Heart right ventricle (tissue), 16 donors: ENCODE results near the gene MRPS16. TPM values are rescaled to one million over a fixed set of nuclear protein-coding genes. Genes with fewer than 3 reads are reported as not detected.

Source experiments
- ATAC-seq, 8 donors: fragments of 200-7000 bp; cut with Tn5 transposase; one replicate each; pipeline ENCODE4 v1.9.1; 2020; ENCODE audit warnings: mild to moderate bottlenecking in 8 of 8, moderate library complexity in 8 of 8, moderate number of reproducible peaks in 1 of 8
- DNase-seq, 2 donors: peaks; one replicate each; pipeline ENCODE4 v3.0.0-alpha.2; 2020
- H3K27ac ChIP-seq, 10 donors: fragments of 200-600 bp; sonication (generic) in 2 of 10; one replicate each; pipeline versions ENCODE4 v1.5.0 to v1.8.0; 2020 to 2022; ENCODE audit warnings: mild to moderate bottlenecking in 3 of 10
- H3K27me3 ChIP-seq, 7 donors: fragments of 200-600 bp; one replicate each; pipeline ENCODE4 v1.8.0; 2021 to 2022; ENCODE audit warnings: mild to moderate bottlenecking in 2 of 7
- H3K36me3 ChIP-seq, 9 donors: fragments of 200-600 bp; sonication (generic) in 1 of 9; one replicate each; pipeline versions ENCODE4 v1.5.0 to v1.8.0; 2020 to 2022; ENCODE audit warnings: mild to moderate bottlenecking in 2 of 9
- H3K4me1 ChIP-seq, 9 donors: fragments of 200-600 bp; sonication (generic) in 1 of 9; one replicate each; pipeline versions ENCODE4 v1.5.0 to v1.8.0; 2020 to 2022; ENCODE audit warnings: mild to moderate bottlenecking in 4 of 9
- H3K4me3 ChIP-seq, 10 donors: fragments of 200-600 bp; sonication (generic) in 2 of 10; one replicate each; pipeline versions ENCODE4 v1.5.0 to v1.8.0; 2020 to 2022; ENCODE audit warnings: mild to moderate bottlenecking in 7 of 10, moderate library complexity in 2 of 10
- H3K9me3 ChIP-seq, 11 donors: fragments of 200-600 bp in 10 of 11; sonication (generic) in 2 of 11; one replicate each; pipeline versions ENCODE4 v1.5.0 to v1.8.0; 2013 to 2022; ENCODE audit warnings: mild to moderate bottlenecking in 2 of 11, control low read depth in 1 of 11, moderate library complexity in 1 of 11
- WGBS, 2 donors: extraction: QIAGEN DNeasy Blood & Tissue Kit; methylation state at CpG; one replicate each; pipeline ENCODE4 v1.1.7; 2013; ENCODE audit warnings: inconsistent platforms in 1 of 2; 5-methylcytosine and 5-hydroxymethylcytosine counted together
- intact Hi-C, 10 donors: fragments of 100-400 bp; cut with DNase I; formaldehyde crosslinking; loops; one replicate each; pipeline versions ENCODE4 v1.11.1 to v1.14.2; 2022
- polyA plus RNA-seq, 2 donors: library from polyadenylated mRNA; stranded (reverse); fragments of 200-250 nt; gene quantifications; one replicate each; pipeline ENCODE4 v1.2.3, GENCODE V29; 2013
- total RNA-seq, 10 donors: library from RNA; stranded (reverse); fragmentation: NEBNext Ultra II Directional in 3 of 10; extraction: Animal tissue kit (Norgen Biotek cat#: 25700) in 3 of 10; gene quantifications; one replicate each; pipeline versions ENCODE4 v1.2.1 to v1.2.4, GENCODE V29; 2021 to 2023
- TF ChIP-seq, protein P1 (sequence below), 9 donors: fragments of 200-600 bp; sonication (generic) in 2 of 9; IDR thresholded peaks; one replicate each; pipeline versions ENCODE4 v1.5.0 to v1.8.0; 2021 to 2022; ENCODE audit warnings: antibody characterized with exemption in 9 of 9, mild to moderate bottlenecking in 5 of 9, moderate library complexity in 1 of 9
- donor health status: Arrhythmogenic right ventricular cardiomyopathy.
- donor health status: ischemic (EF 13 %, LVEDD 7.1; RV severe dilation, severe dysfunction).
- donor health status: healthy with polysubstance abuse.
- donor health status: DM: no; HTN: yes; CAD: no.
- donor health status: DM: no; HTN: no; CAD: no.
- donor health status: ischemic (EF 25% LVEDD 6.9; RV normal size, moderate dysfunction).
- donor health status: ischemic (EF 25% LVEDD 5.7; RV mildly dilated, moderate dysfunction).
- donor health status: healthy.
- donor health status: DM: yes; HTN: yes; CAD: no.
- donor health status: Ischemic cardiomyopathy.
- donor health status: ischemic (EF 35%, LVEDD 5.7; RV mildly dilated, moderate dysfunction).
- donor health status: nonischemic (EF 11% LVEDD 7.7; RV severe dilation, severe dysfunction).
- donor health status: DM: yes; HTN: yes; CAD: no.
- donor health status: PGD.
- donor health status: ischemic (EF 29% LVEDD 5.4; RV normal size, mild dysfunction).
- donor health status: nonischemic (EF 23%, LVEDD 6.1; RV moderate dilation, normal function).

Gene MRPS16
- total and polyA plus RNA-seq, 12 donors: 65.4 to 115 (median 104) TPM

DNA sequence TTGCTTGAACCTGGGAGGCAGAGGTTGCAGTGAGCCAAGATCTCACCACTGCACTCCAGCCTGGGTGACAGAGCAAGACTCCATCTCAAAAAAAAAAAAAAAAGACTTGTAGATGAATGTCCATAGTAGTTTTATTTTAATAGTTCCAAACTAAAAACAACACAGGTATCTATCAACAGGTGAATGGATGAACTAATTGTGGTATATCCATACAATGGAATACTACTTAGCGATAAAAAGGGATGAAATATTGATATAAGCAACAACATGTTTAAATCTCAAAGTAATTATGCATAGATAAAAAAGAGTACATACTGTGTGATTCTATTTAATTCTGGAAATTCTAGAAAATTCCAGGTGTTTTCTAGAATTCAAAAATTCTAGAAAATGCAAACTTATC is 37.5 kb upstream of the MRPS16 start:
- intact Hi-C loops: no loop called here

DNA sequence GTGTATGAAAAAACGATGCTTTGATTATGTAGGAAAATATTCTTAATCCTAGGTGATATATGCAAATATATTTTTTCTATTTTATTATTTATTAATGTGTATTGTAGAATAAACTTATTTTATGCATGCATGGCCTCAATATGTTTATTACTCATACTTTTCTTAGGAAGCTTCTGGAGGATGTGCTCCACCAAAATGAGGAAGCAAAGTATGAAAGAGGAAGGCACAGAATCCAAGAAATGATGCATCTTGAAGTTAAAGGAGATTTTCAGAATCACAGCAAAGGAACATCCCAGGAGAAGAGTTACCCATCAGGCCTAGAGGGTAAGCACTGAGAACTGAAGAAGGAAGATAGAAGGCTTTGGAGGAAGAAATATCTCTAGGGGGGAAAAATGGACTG is 35.0 kb upstream of the MRPS16 start:
- TF ChIP-seq, protein P1, sequence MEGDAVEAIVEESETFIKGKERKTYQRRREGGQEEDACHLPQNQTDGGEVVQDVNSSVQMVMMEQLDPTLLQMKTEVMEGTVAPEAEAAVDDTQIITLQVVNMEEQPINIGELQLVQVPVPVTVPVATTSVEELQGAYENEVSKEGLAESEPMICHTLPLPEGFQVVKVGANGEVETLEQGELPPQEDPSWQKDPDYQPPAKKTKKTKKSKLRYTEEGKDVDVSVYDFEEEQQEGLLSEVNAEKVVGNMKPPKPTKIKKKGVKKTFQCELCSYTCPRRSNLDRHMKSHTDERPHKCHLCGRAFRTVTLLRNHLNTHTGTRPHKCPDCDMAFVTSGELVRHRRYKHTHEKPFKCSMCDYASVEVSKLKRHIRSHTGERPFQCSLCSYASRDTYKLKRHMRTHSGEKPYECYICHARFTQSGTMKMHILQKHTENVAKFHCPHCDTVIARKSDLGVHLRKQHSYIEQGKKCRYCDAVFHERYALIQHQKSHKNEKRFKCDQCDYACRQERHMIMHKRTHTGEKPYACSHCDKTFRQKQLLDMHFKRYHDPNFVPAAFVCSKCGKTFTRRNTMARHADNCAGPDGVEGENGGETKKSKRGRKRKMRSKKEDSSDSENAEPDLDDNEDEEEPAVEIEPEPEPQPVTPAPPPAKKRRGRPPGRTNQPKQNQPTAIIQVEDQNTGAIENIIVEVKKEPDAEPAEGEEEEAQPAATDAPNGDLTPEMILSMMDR (IDR thresholded peaks at IDR 0.05): no peak
- H3K36me3 ChIP-seq: peaks cover 0 to 18% (median 0%) of the 10 kb centered on the region in 9 donors
- no peak overlapping the region for H3K27ac ChIP-seq
- DNase-seq (no peak), ATAC-seq (no peak)
- no peak overlapping the region for H3K4me3 ChIP-seq
- H3K9me3 ChIP-seq: peaks cover 0 to 13% (median 0%) of the 10 kb centered on the region in 11 donors
- WGBS, 2 donors: 94% methylated on average over 1 of the region's 1 CpG
- no peaks in the 10 kb centered on the region for H3K4me1 ChIP-seq
- no peaks in the 10 kb centered on the region for H3K27me3 ChIP-seq
- intact Hi-C loops: no loop called here

More for the DNA sequence above, 37.5 kb upstream of the MRPS16 start:
- WGBS, 2 donors: 100% methylated on average over 1 of the region's 1 CpG
- DNase-seq (no peak), ATAC-seq (no peak)
- no peak overlapping the region for H3K27ac ChIP-seq
- H3K36me3 ChIP-seq: peaks cover 0 to 18% (median 0%) of the 10 kb centered on the region in 9 donors
- peaks cover 0 to 13% (median 0%) of the 10 kb centered on the region in 11 donors for H3K9me3 ChIP-seq
- H3K4me1 ChIP-seq: no peaks in the 10 kb centered on the region
- no peaks in the 10 kb centered on the region for H3K27me3 ChIP-seq
- TF ChIP-seq, protein P1 (IDR thresholded peaks at IDR 0.05): no peak
- H3K4me3 ChIP-seq: no peak overlapping the region

DNA sequence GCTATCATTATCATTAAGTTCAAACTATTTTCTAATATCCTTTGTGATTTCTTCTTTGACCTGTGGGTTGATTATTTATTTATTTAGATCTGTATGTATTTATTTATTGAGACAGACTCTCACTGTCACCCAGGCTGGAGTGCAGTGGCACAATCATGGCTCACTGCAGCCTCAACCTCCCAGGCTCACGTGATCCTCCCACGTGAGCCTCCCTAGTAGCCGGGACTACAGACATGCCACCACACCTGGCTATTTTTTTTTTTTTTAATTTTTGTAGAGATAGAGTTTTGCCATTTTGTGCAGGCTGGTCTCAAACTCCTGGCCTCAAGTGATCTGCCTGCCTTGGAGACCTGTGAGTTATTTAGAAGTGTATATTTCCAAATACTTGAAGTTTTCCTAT is 28.7 kb upstream of the MRPS16 start:
- ATAC-seq: no peak
- intact Hi-C loops: no loop called here
- Histone ChIP-seq H3K4me1 (no peaks in the 10 kb centered on the region), H3K4me3 (no peak overlapping the region), H3K36me3 (no peaks in the 10 kb centered on the region), H3K9me3 (peaks cover 0 to 6% (median 0%) of the 10 kb centered on the region in 11 donors), H3K27ac (no peak overlapping the region), H3K27me3 (no peaks in the 10 kb centered on the region)
- no peak for DNase-seq
- TF ChIP-seq, protein P1 (IDR thresholded peaks at IDR 0.05): no peak
- 83 to 93% methylated on average over 3 of the region's 3 CpGs for WGBS, 2 donors

DNA sequence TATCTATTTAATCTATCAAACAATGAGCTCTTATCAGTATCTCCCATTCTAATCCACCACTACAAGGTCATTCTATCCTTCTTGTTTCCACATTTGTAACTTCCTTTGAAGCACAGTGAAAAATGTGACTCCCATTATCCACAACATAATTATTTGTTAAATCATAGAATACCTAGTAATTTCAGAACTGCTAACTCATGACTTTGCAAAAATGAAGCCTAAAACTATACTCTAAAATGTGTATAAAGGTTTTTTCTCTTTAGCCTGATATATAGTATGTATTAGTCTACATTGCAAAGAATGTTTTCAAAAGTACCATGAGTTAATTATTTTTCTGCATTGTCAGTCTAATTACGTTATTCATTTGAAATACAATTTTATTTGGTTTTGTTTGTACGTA is 12.0 kb upstream of the MRPS16 start:
- Histone ChIP-seq H3K27ac (no peak overlapping the region), H3K4me3 (no peak overlapping the region), H3K9me3 (peaks cover 0 to 4% (median 0%) of the 10 kb centered on the region in 11 donors), H3K27me3 (no peaks in the 10 kb centered on the region), H3K36me3 (no peaks in the 10 kb centered on the region), H3K4me1 (no peaks in the 10 kb centered on the region)
- 85 to 92% methylated on average over 2 of the region's 2 CpGs for WGBS, 2 donors
- DNase-seq (no peak), ATAC-seq (no peak)
- intact Hi-C loops: no loop called here
- TF ChIP-seq, protein P1 (IDR thresholded peaks at IDR 0.05): no peak
